H9 (cell line): ENCODE data around the gene PDRG1. TPM values are rescaled to one million over a fixed set of nuclear protein-coding genes. Genes with fewer than 3 reads are reported as not detected.
A peak's percentile ranks its signal among the peaks of the same experiment; 100 is the strongest.

Experiments used
- DNase-seq: peaks from one replicate; pipeline ENCODE4 v3.0.0-alpha.2; 2017
- H2AFZ ChIP-seq: one replicate; pipeline ENCODE4 v1.6.1; 2013; ENCODE audit warnings: mild to moderate bottlenecking, low read length, control low read depth, moderate library complexity
- H2AK5ac ChIP-seq: 2 replicates; pipeline ENCODE4 v1.6.1; 2013; ENCODE audit warnings: low read length, control low read depth, mixed read lengths; ENCODE audit not compliant: insufficient read length
- H2BK120ac ChIP-seq: one replicate; pipeline ENCODE4 v1.6.1; 2013; ENCODE audit warnings: low read depth, mild to moderate bottlenecking, low read length, control low read depth, inconsistent platforms; ENCODE audit not compliant: poor library complexity, severe bottlenecking
- H2BK12ac ChIP-seq: 2 replicates; pipeline ENCODE4 v1.6.1; 2013; ENCODE audit warnings: low read length, control low read depth, mixed read lengths, low read depth; ENCODE audit not compliant: insufficient read length
- H2BK15ac ChIP-seq: 2 replicates; pipeline ENCODE4 v1.6.1; 2013; ENCODE audit warnings: low read depth, low read length, control low read depth
- H2BK20ac ChIP-seq: one replicate; pipeline ENCODE4 v1.6.1; 2013; ENCODE audit warnings: low read depth, mild to moderate bottlenecking, low read length, control low read depth, inconsistent platforms; ENCODE audit not compliant: poor library complexity, severe bottlenecking
- H2BK5ac ChIP-seq: 2 replicates; pipeline ENCODE4 v1.6.1; 2013; ENCODE audit warnings: low read length, control low read depth, mixed read lengths; ENCODE audit not compliant: insufficient read length
- H3K14ac ChIP-seq: 2 replicates; pipeline ENCODE4 v1.6.1; 2013; ENCODE audit warnings: low read length, control low read depth; ENCODE audit not compliant: insufficient read depth
- H3K18ac ChIP-seq: 2 replicates; pipeline ENCODE4 v1.6.1; 2013; ENCODE audit warnings: low read depth, mild to moderate bottlenecking, mixed read lengths, low read length, control low read depth; ENCODE audit not compliant: insufficient read length
- H3K23ac ChIP-seq: 2 replicates; pipeline ENCODE4 v1.6.1; 2013; ENCODE audit warnings: low read length, control low read depth, mixed read lengths, low read depth; ENCODE audit not compliant: insufficient read length
- H3K23me2 ChIP-seq: 2 replicates; pipeline ENCODE4 v1.6.1; 2013; ENCODE audit warnings: low read depth, mild to moderate bottlenecking, mixed read lengths, low read length, control low read depth; ENCODE audit not compliant: insufficient read length, poor library complexity, severe bottlenecking
- H3K27ac ChIP-seq: 2 replicates; pipeline ENCODE4 v1.5.1; 2013; ENCODE audit warnings: low read length, control low read depth, mixed read lengths, low read depth; ENCODE audit not compliant: insufficient read length
- H3K27me3 ChIP-seq: 2 replicates; pipeline ENCODE4 v1.6.1; 2013; ENCODE audit warnings: low read length, control low read depth, inconsistent platforms; ENCODE audit not compliant: insufficient read depth
- H3K4ac ChIP-seq: 2 replicates; pipeline ENCODE4 v1.6.1; 2013; ENCODE audit warnings: low read depth, mild to moderate bottlenecking, control low read depth, inconsistent platforms, low read length, moderate library complexity
- H3K4me1 ChIP-seq: 2 replicates; pipeline ENCODE4 v1.6.1; 2013; ENCODE audit warnings: low read length, control low read depth, inconsistent platforms; ENCODE audit not compliant: insufficient read depth
- H3K4me2 ChIP-seq: 2 replicates; pipeline ENCODE4 v1.6.1; 2013; ENCODE audit warnings: low read length, control low read depth, mixed read lengths; ENCODE audit not compliant: insufficient read length, insufficient read depth
- H3K56ac ChIP-seq: 2 replicates; pipeline ENCODE4 v1.6.1; 2013; ENCODE audit warnings: low read depth, mild to moderate bottlenecking, mixed read lengths, low read length, control low read depth; ENCODE audit not compliant: insufficient read length
- H3K79me1 ChIP-seq: 2 replicates; pipeline ENCODE4 v1.6.1; 2013; ENCODE audit warnings: low read depth, mild to moderate bottlenecking, moderate library complexity, low read length, control low read depth, inconsistent platforms; ENCODE audit not compliant: insufficient read depth, poor library complexity, severe bottlenecking
- H3K79me2 ChIP-seq: 2 replicates; pipeline ENCODE4 v1.6.1; 2013; ENCODE audit warnings: low read length, control low read depth, inconsistent platforms; ENCODE audit not compliant: insufficient read depth
- H3K9ac ChIP-seq: 2 replicates; pipeline ENCODE4 v1.6.1; 2013; ENCODE audit warnings: low read length, control low read depth, mixed read lengths; ENCODE audit not compliant: insufficient read length; ENCODE audit errors: extremely low read depth
- H3K9me3 ChIP-seq: one replicate; pipeline ENCODE4 v1.6.1; 2013; ENCODE audit warnings: low read depth, low read length, inconsistent platforms; ENCODE audit not compliant: control insufficient read depth
- H3T11ph ChIP-seq: one replicate; pipeline ENCODE4 v1.6.1; 2013; ENCODE audit warnings: mild to moderate bottlenecking, low read length, control low read depth, inconsistent platforms
- H4K20me1 ChIP-seq: one replicate; pipeline ENCODE4 v1.6.1; 2013; ENCODE audit not compliant: control insufficient read depth, insufficient read length, insufficient read depth
- H4K5ac ChIP-seq: 2 replicates; pipeline ENCODE4 v1.6.1; 2013; ENCODE audit warnings: low read depth, mild to moderate bottlenecking, mixed read lengths, low read length, control low read depth; ENCODE audit not compliant: insufficient read length
- H4K8ac ChIP-seq: replicated peaks from 2 replicates; pipeline ENCODE4 v1.6.1; 2013; ENCODE audit warnings: low read length, control low read depth, mixed read lengths, low read depth; ENCODE audit not compliant: insufficient read length
- H4K91ac ChIP-seq: 2 replicates; pipeline ENCODE4 v1.6.1; 2013; ENCODE audit warnings: low read depth, mild to moderate bottlenecking, moderate library complexity, mixed read lengths, low read length, control low read depth; ENCODE audit not compliant: insufficient read length
- H3K27ac Mint-ChIP-seq, 3 experiments: 2 replicates in 2 of 3; 3 replicates in 1 of 3; pipeline ENCODE4 v1.8.0; 2020 to 2021; ENCODE audit warnings: mixed read lengths in 3 of 3, mild to moderate bottlenecking in 1 of 3, moderate library complexity in 1 of 3
- H3K27me3 Mint-ChIP-seq: 2 replicates; pipeline ENCODE4 v1.8.0; 2021; ENCODE audit warnings: low read depth, mild to moderate bottlenecking, moderate library complexity, mixed read lengths
- H3K36me3 Mint-ChIP-seq, 3 experiments: 2 replicates in 2 of 3; 3 replicates in 1 of 3; pipeline ENCODE4 v1.8.0; 2020 to 2021; ENCODE audit warnings: low read depth in 3 of 3, mixed read lengths in 3 of 3; ENCODE audit not compliant: insufficient read depth in 1 of 3
- H3K4me1 Mint-ChIP-seq, 2 experiments: 2 replicates each; pipeline ENCODE4 v1.8.0; 2020; ENCODE audit warnings: mixed read lengths in 2 of 2
- H3K4me3 Mint-ChIP-seq, 2 experiments: 2 replicates in 1 of 2; 3 replicates in 1 of 2; pipeline ENCODE4 v1.8.0; 2020 to 2021; ENCODE audit warnings: mild to moderate bottlenecking in 2 of 2, mixed read lengths in 2 of 2, moderate library complexity in 1 of 2
- H3K9me3 Mint-ChIP-seq, 2 experiments: 2 replicates in 1 of 2; 3 replicates in 1 of 2; pipeline ENCODE4 v1.8.0; 2020; ENCODE audit warnings: mild to moderate bottlenecking in 2 of 2, mixed read lengths in 2 of 2, moderate library complexity in 1 of 2
- CTCF ChIP-seq: fragments of 200-600 bp; sonication (generic); conservative IDR thresholded peaks from 3 replicates; pipeline ENCODE4 v1.8.0; 2021; ENCODE audit warnings: antibody characterized with exemption, mild to moderate bottlenecking
- WGBS: extraction: QIAGEN DNeasy Blood & Tissue Kit; methylation state at CpG from one replicate; pipeline ENCODE4 v1.1.7; 2013; ENCODE audit warnings: missing lambda C conversion rate, low lambda C conversion rate, mixed read lengths; ENCODE audit not compliant: insufficient read length; ENCODE audit errors: extremely low coverage; 5-methylcytosine and 5-hydroxymethylcytosine counted together
- total RNA-seq: library from RNA; stranded (reverse); gene quantifications from 2 replicates; pipeline ENCODE4 v1.2.1, GENCODE V29; 2021

Gene PDRG1
- total RNA-seq, 1 experiment from 2014 or later, result 32.2 TPM

DNA sequence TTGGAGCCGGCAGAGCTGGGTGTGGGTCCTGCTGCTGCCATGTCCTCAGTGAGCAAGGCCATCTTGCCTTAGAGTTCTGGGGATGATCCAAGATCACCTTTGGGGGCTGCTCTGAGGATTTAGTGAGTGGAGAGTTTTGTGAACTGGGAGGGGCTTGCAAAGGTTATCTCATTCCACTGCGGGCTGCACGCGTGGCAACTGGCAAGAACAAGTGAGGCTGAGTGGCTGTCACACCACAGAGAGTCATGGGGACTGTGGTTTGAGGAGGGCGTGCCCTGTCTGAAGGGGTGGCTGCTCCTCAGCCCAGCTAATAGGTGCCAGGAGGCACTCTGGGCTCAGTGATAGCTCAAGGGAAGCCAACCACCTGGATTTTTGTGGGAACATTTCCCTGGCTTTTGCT, 43.8 kb downstream of the PDRG1 start:
- H4K20me1 ChIP-seq, result no peaks in the 10 kb centered on the region
- DNase-seq, result no peak
- H3K27me3 ChIP-seq, result no peaks in the 10 kb centered on the region
- no peaks in the 10 kb centered on the region for H3K79me2 ChIP-seq
- no peak for TF ChIP-seq CTCF
- no peak overlapping the region for H3T11ph ChIP-seq
- Mint-ChIP-seq H3K9me3 (no peaks in the 10 kb centered on the region; a peak in 1 of 5 replicates), H3K36me3 (no peaks in the 10 kb centered on the region; a peak in 1 of 7 replicates), H3K27ac (peak overlapping the region in 2 of 3 experiments; percentile 10 to 35; a peak in 2 of 7 replicates), H3K4me3 (no peak overlapping the region), H3K4me1 (peaks cover 62 to 70% of the 10 kb centered on the region in 2 experiments), H3K27me3 (0 out of 2 replicates have a peak, but pooled peaks cover 3% of the 10 kb centered on the region)
- no peaks in the 10 kb centered on the region for H3K23me2 ChIP-seq
- H2BK15ac ChIP-seq, result no peak overlapping the region
- no CpG with 5 or more reads among the region's 5 CpGs for WGBS
- no peak overlapping the region for H4K8ac ChIP-seq
- H3K4me2 ChIP-seq, result no peak overlapping the region
- no peaks in the 10 kb centered on the region for H3K9me3 ChIP-seq
- H2AFZ ChIP-seq, result no peak overlapping the region
- no peak overlapping the region for H2AK5ac ChIP-seq
- no peak overlapping the region for H3K56ac ChIP-seq
- H3K79me1 ChIP-seq, result no peaks in the 10 kb centered on the region
- H2BK12ac ChIP-seq, result no peak overlapping the region
- H4K5ac ChIP-seq, result no peak overlapping the region
- no peaks in the 10 kb centered on the region; the same call in 1 of the 2 replicates for H3K4me1 ChIP-seq
- no peak overlapping the region for H2BK5ac ChIP-seq
- no peak overlapping the region for H3K27ac ChIP-seq
- no peak overlapping the region for H3K4ac ChIP-seq
- no peak overlapping the region for H3K9ac ChIP-seq
- no peak overlapping the region for H4K91ac ChIP-seq
- H3K23ac ChIP-seq, result no peak overlapping the region
- no peak overlapping the region for H2BK20ac ChIP-seq
- no peak overlapping the region for H3K14ac ChIP-seq
- H2BK120ac ChIP-seq, result no peak overlapping the region
- H3K18ac ChIP-seq, result no peak overlapping the region
